Trophoblast cell (in vitro differentiated cells and primary cell): ENCODE results near the gene SLIT1.

ENCODE experiments used
- DNase-seq, 2 donors: peaks; one replicate each; pipeline ENCODE4 v3.0.0-alpha.2; 2016
- H2AFZ ChIP-seq: 2 replicates; pipeline ENCODE4 v1.6.1; 2013; ENCODE audit warnings: low read length, moderate library complexity, mild to moderate bottlenecking; ENCODE audit not compliant: insufficient read depth, poor library complexity
- H2AK5ac ChIP-seq: 2 replicates; pipeline ENCODE4 v1.6.1; 2013; ENCODE audit warnings: mild to moderate bottlenecking, low read length
- H2BK120ac ChIP-seq: 2 replicates; pipeline ENCODE4 v1.6.1; 2013; ENCODE audit warnings: low read length, mild to moderate bottlenecking, moderate library complexity; ENCODE audit not compliant: insufficient read depth, poor library complexity
- H2BK12ac ChIP-seq: 2 replicates; pipeline ENCODE4 v1.6.1; 2013; ENCODE audit warnings: mild to moderate bottlenecking, low read length, moderate library complexity
- H2BK5ac ChIP-seq: 2 replicates; pipeline ENCODE4 v1.6.1; 2013; ENCODE audit warnings: low read length, low read depth, moderate library complexity, mild to moderate bottlenecking; ENCODE audit not compliant: poor library complexity
- H3K14ac ChIP-seq: 2 replicates; pipeline ENCODE4 v1.6.1; 2013; ENCODE audit warnings: mild to moderate bottlenecking, low read length
- H3K18ac ChIP-seq: 2 replicates; pipeline ENCODE4 v1.6.1; 2013; ENCODE audit warnings: mild to moderate bottlenecking, low read length
- H3K23ac ChIP-seq: 2 replicates; pipeline ENCODE4 v1.6.1; 2013; ENCODE audit warnings: low read length
- H3K27ac ChIP-seq: 2 replicates; pipeline ENCODE4 v1.5.1; 2013; ENCODE audit warnings: low read depth, mild to moderate bottlenecking, inconsistent platforms, low read length, moderate library complexity
- H3K27me3 ChIP-seq: 2 replicates; pipeline ENCODE4 v1.6.1; 2013; ENCODE audit warnings: inconsistent platforms, mild to moderate bottlenecking, low read length, moderate library complexity; ENCODE audit not compliant: insufficient read depth
- H3K36me3 ChIP-seq, 2 experiments: 1 replicate in 1 of 2; 2 replicates in 1 of 2; pipeline ENCODE4 v1.6.1; 2013; ENCODE audit warnings: low read length in 2 of 2, mild to moderate bottlenecking in 2 of 2, moderate library complexity in 1 of 2; ENCODE audit not compliant: insufficient read depth in 2 of 2, control insufficient read depth in 1 of 2
- H3K4ac ChIP-seq: 2 replicates; pipeline ENCODE4 v1.6.1; 2013; ENCODE audit warnings: low read depth, mild to moderate bottlenecking, low read length, moderate library complexity
- H3K4me1 ChIP-seq, 2 experiments: 1 replicate in 1 of 2; 2 replicates in 1 of 2; pipeline ENCODE4 v1.6.1; 2013; ENCODE audit warnings: low read length in 2 of 2, mild to moderate bottlenecking in 2 of 2, moderate library complexity in 1 of 2; ENCODE audit not compliant: insufficient read depth in 2 of 2, control insufficient read depth in 1 of 2
- H3K4me2 ChIP-seq: 2 replicates; pipeline ENCODE4 v1.6.1; 2013; ENCODE audit warnings: inconsistent platforms, mild to moderate bottlenecking, low read length, moderate library complexity
- H3K4me3 ChIP-seq: 2 replicates; pipeline ENCODE4 v1.5.1; 2013; ENCODE audit warnings: mild to moderate bottlenecking, low read depth, low read length, inconsistent platforms
- H3K79me1 ChIP-seq: one replicate; pipeline ENCODE4 v1.6.1; 2013; ENCODE audit warnings: low read length
- H3K79me2 ChIP-seq: 2 replicates; pipeline ENCODE4 v1.6.1; 2013; ENCODE audit warnings: low read length, mild to moderate bottlenecking; ENCODE audit not compliant: control insufficient read depth, insufficient read depth, poor library complexity
- H3K9ac ChIP-seq: 2 replicates; pipeline ENCODE4 v1.6.1; 2013; ENCODE audit warnings: mild to moderate bottlenecking, low read length
- H3K9me3 ChIP-seq: 2 replicates; pipeline ENCODE4 v1.6.1; 2013; ENCODE audit warnings: low read depth, mild to moderate bottlenecking, control low read depth, inconsistent platforms, low read length; ENCODE audit not compliant: insufficient read depth
- H4K12ac ChIP-seq: 2 replicates; pipeline ENCODE4 v1.6.1; 2013; ENCODE audit warnings: low read depth, mild to moderate bottlenecking, low read length, moderate library complexity
- H4K8ac ChIP-seq: 2 replicates; pipeline ENCODE4 v1.6.1; 2013; ENCODE audit warnings: low read depth, mild to moderate bottlenecking, low read length, moderate library complexity
- H4K91ac ChIP-seq: one replicate; pipeline ENCODE4 v1.6.1; 2013; ENCODE audit warnings: low read depth, mild to moderate bottlenecking, low read length, moderate library complexity
- WGBS: extraction: QIAGEN DNeasy Blood & Tissue Kit; methylation state at CpG from one replicate; pipeline ENCODE4 v1.1.7; 2013; ENCODE audit warnings: missing lambda C conversion rate; ENCODE audit not compliant: insufficient read length, insufficient coverage; ENCODE audit errors: extremely low coverage; 5-methylcytosine and 5-hydroxymethylcytosine counted together

The SLIT1 gene

DNA sequence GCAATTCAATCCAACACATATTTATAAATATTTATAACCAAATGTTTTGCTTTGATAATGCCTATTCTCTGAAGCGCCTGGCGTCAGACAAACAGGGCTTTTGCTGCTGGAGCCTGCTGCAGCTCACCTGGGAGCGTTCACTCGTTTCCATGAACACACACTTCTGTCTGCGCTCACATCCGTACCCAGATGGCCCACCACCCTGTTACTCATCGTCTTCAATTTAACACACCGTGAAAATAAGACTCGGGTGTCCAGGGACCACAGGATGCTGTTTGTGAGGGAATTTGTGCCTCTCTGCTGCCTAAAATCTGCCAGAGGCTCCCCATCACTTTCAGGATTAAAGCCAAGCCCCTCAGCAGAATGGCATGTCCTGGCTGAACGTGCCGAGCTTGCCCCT is 74.1 kb downstream of the SLIT1 start:
- no peaks in the 10 kb centered on the region for H3K27me3 ChIP-seq
- no peak overlapping the region for H2BK12ac ChIP-seq
- H4K12ac ChIP-seq, result no peak overlapping the region
- no peak overlapping the region for H4K91ac ChIP-seq
- H2AFZ ChIP-seq, result no peak overlapping the region
- no peak overlapping the region for H3K9ac ChIP-seq
- WGBS, result no CpG with 5 or more reads among the region's 11 CpGs
- no peak overlapping the region for H2AK5ac ChIP-seq
- H3K14ac ChIP-seq, result no peak overlapping the region
- no peak overlapping the region for H3K18ac ChIP-seq
- no peak overlapping the region for H2BK5ac ChIP-seq
- no peak overlapping the region for H3K27ac ChIP-seq
- no peak for DNase-seq
- H3K79me2 ChIP-seq, result no peaks in the 10 kb centered on the region
- no peaks in the 10 kb centered on the region for H3K4me1 ChIP-seq
- no peaks in the 10 kb centered on the region for H3K36me3 ChIP-seq
- H4K8ac ChIP-seq, result no peak overlapping the region
- no peak overlapping the region for H2BK120ac ChIP-seq
- H3K9me3 ChIP-seq, result peaks cover 2% of the 10 kb centered on the region
- H3K4ac ChIP-seq, result no peak overlapping the region
- H3K4me2 ChIP-seq, result no peak overlapping the region
- no peak overlapping the region for H3K23ac ChIP-seq
- no peaks in the 10 kb centered on the region for H3K79me1 ChIP-seq
- no peak overlapping the region for H3K4me3 ChIP-seq

DNA sequence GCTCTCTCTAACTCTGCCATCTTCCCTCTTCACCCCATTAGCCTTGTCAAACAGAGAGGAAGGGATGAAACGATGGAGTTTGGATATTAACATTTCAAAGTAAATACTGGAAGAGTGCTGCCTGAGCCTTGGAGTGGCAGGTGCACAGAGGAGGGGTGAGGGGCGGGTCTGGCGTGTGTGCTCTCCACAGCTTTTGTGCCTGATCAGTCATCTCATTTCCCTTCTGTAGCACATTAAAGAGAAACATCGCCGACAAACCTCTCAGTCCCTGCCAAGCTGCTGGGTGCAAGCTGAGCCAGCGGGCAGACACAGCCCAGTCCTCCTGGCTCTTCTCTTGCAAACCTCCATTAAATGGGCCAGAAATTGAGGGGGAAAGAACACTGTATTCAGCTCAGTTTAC is 76.2 kb downstream of the SLIT1 start:
- no peak for DNase-seq

GRCh38 chr10:97107551-97107950 is 78.2 kb downstream of the SLIT1 start:
- Histone ChIP-seq H3K4me1 (no peaks in the 10 kb centered on the region), H3K79me1 (no peaks in the 10 kb centered on the region), H2AFZ (no peak overlapping the region), H3K4ac (no peak overlapping the region), H3K9ac (no peak overlapping the region), H3K23ac (no peak overlapping the region), H4K12ac (no peak overlapping the region), H3K79me2 (no peaks in the 10 kb centered on the region), H3K9me3 (peaks cover 2% of the 10 kb centered on the region), H3K36me3 (no peaks in the 10 kb centered on the region), H2BK5ac (no peak overlapping the region), H3K27me3 (no peaks in the 10 kb centered on the region), H3K14ac (no peak overlapping the region), H2BK12ac (no peak overlapping the region), H4K91ac (no peak overlapping the region), H3K4me2 (no peak overlapping the region), H3K4me3 (no peak overlapping the region), H4K8ac (no peak overlapping the region), H2BK120ac (no peak overlapping the region), H3K18ac (no peak overlapping the region), H3K27ac (no peak overlapping the region), H2AK5ac (no peak overlapping the region)
- no CpG with 5 or more reads among the region's 5 CpGs for WGBS
- no peak for DNase-seq

More for the DNA sequence above, 76.2 kb downstream of the SLIT1 start:
- no peaks in the 10 kb centered on the region for H3K4me1 ChIP-seq
- no peak overlapping the region for H4K8ac ChIP-seq
- H2BK12ac ChIP-seq, result no peak overlapping the region
- H3K36me3 ChIP-seq, result no peaks in the 10 kb centered on the region
- H3K4me3 ChIP-seq, result no peak overlapping the region
- no peak overlapping the region for H3K23ac ChIP-seq
- no peak overlapping the region for H3K18ac ChIP-seq
- no CpG with 5 or more reads among the region's 6 CpGs for WGBS
- H2BK5ac ChIP-seq, result no peak overlapping the region
- H3K4me2 ChIP-seq, result no peak overlapping the region
- no peak overlapping the region for H2BK120ac ChIP-seq
- H2AK5ac ChIP-seq, result no peak overlapping the region
- H4K91ac ChIP-seq, result no peak overlapping the region
- no peaks in the 10 kb centered on the region for H3K27me3 ChIP-seq
- no peaks in the 10 kb centered on the region for H3K79me2 ChIP-seq
- H3K4ac ChIP-seq, result no peak overlapping the region
- H3K27ac ChIP-seq, result no peak overlapping the region
- H3K79me1 ChIP-seq, result no peaks in the 10 kb centered on the region
- no peak overlapping the region for H4K12ac ChIP-seq
- H3K9me3 ChIP-seq, result peaks cover 2% of the 10 kb centered on the region
- H3K9ac ChIP-seq, result no peak overlapping the region
- H3K14ac ChIP-seq, result no peak overlapping the region
- H2AFZ ChIP-seq, result no peak overlapping the region

- H3K36me3 ChIP-seq, result no peaks in the 10 kb centered on the region
- H4K91ac ChIP-seq, result no peak overlapping the region
- no peaks in the 10 kb centered on the region for H3K79me1 ChIP-seq
- H2BK5ac ChIP-seq, result no peak overlapping the region
- no peak for DNase-seq
- no peak overlapping the region for H3K4me2 ChIP-seq
- H4K8ac ChIP-seq, result no peak overlapping the region
- H3K4me1 ChIP-seq, result no peaks in the 10 kb centered on the region
- no peak overlapping the region for H4K12ac ChIP-seq
- H3K14ac ChIP-seq, result no peak overlapping the region
- H2BK120ac ChIP-seq, result no peak overlapping the region
- H3K9ac ChIP-seq, result no peak overlapping the region
- H3K79me2 ChIP-seq, result no peaks in the 10 kb centered on the region
- H3K9me3 ChIP-seq, result peaks cover 2% of the 10 kb centered on the region
- no peak overlapping the region for H3K23ac ChIP-seq
- H2AK5ac ChIP-seq, result no peak overlapping the region
- WGBS, result no CpG with 5 or more reads among the region's 6 CpGs
- H3K4ac ChIP-seq, result no peak overlapping the region
- H3K18ac ChIP-seq, result no peak overlapping the region
- H3K27me3 ChIP-seq, result no peaks in the 10 kb centered on the region
- no peak overlapping the region for H2AFZ ChIP-seq
- no peak overlapping the region for H3K4me3 ChIP-seq
- H3K27ac ChIP-seq, result no peak overlapping the region
- no peak overlapping the region for H2BK12ac ChIP-seq
Observed at GRCh38 chr10:97106207-97106606, 79.6 kb downstream of the SLIT1 start.
